Choroid plexus epithelial cell (primary cell): ENCODE data around the gene ST6GALNAC1.

Experiments used
- DNase-seq: peaks from one replicate; pipeline ENCODE4 v3.0.0-alpha.2; 2010; ENCODE audit warnings: low read depth
- H3K4me3 ChIP-seq: 2 replicates; pipeline ENCODE4 v1.5.1; 2011; ENCODE audit warnings: low read depth, mild to moderate bottlenecking, control low read depth, low read length, moderate library complexity
- TF ChIP-seq, protein P1 (sequence below): conservative IDR thresholded peaks from 2 replicates; pipeline ENCODE4 v1.5.1; 2011; ENCODE audit warnings: low read depth, mild to moderate bottlenecking, control low read depth, inconsistent platforms, low read length, moderate library complexity

Gene ST6GALNAC1

DNA sequence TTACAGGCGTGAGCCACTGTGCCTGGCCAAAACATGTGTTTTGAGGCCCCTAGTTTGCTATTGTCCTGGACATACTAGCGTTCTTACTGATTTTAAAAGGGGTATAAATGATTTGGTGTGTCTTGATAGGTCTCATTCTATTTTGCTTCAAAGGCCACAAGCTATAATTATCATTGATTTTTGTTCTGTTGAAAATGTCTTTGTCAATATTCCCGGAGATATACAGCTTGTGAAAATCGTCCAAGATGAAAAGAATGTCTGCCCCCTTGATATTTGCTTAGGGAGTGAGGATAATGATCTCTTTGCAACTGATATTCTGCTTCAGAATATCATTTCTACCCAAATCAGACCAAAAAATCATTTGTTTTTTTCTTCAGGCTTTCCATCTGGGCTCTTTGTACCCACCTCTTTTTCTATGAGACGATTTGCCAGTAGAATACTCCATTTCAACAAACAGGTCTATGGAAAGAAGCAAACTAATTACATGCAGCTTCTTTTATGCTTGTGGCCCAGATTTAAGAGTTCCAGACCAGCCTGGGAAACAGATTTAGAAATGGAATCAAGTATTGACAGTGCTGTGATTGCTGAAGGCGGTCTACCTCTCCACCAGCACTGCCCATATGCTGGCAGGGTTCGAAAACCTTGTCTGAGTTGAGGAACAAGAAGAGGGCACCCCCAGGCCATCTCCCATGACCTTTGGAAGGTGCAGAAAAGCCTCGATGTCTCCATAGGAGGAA lies 14.1 kb upstream of the ST6GALNAC1 start:
- DNase-seq, result no peak
- TF ChIP-seq, protein P1, sequence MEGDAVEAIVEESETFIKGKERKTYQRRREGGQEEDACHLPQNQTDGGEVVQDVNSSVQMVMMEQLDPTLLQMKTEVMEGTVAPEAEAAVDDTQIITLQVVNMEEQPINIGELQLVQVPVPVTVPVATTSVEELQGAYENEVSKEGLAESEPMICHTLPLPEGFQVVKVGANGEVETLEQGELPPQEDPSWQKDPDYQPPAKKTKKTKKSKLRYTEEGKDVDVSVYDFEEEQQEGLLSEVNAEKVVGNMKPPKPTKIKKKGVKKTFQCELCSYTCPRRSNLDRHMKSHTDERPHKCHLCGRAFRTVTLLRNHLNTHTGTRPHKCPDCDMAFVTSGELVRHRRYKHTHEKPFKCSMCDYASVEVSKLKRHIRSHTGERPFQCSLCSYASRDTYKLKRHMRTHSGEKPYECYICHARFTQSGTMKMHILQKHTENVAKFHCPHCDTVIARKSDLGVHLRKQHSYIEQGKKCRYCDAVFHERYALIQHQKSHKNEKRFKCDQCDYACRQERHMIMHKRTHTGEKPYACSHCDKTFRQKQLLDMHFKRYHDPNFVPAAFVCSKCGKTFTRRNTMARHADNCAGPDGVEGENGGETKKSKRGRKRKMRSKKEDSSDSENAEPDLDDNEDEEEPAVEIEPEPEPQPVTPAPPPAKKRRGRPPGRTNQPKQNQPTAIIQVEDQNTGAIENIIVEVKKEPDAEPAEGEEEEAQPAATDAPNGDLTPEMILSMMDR, result no peak

DNA sequence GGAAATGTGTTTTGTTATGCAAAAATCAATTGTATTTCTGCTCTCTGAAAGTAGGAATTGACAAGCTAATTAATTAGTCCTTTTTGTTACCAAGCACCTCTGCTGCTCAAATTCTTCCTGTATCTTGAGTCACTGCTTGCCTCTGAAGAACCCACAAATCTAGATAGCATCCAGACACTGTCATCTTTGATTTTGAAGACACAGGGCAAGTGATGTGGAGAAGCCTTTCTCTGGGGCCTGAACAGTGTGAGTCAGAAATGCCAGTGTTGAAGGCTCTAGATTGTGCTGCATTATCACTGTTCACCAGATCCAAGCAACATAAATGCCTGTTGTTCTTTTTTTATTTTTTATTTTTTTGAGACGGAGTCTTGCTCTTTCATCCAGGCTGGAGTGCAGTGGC lies 10.9 kb upstream of the ST6GALNAC1 start:
- DNase-seq, result no peak
- TF ChIP-seq, protein P1, result no peak
- H3K4me3 ChIP-seq, result no peak overlapping the region

More for the DNA sequence above, 14.1 kb upstream of the ST6GALNAC1 start:
- H3K4me3 ChIP-seq, result no peak overlapping the region

DNA sequence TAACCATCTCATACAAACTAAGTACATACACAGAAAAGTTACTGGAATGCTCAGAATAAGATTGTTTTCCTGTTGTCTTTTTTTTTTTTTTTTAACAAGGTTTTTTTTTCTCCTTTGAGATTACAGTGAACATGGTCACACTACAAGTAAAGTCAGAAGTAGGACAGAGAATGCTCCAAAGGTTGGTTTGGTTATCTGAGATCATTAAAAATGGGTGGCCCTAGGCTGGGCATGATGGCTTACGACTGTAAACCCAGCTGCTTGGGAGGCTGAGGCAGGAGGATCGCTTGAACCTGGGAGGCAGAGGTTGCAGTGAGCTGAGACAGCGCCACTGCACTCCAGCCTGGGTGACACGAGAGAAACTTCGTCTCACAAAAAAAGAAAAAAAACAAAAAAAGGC lies 6.9 kb upstream of the ST6GALNAC1 start:
- DNase-seq, result no peak
- TF ChIP-seq, protein P1, result no peak
- no peak overlapping the region for H3K4me3 ChIP-seq

DNA sequence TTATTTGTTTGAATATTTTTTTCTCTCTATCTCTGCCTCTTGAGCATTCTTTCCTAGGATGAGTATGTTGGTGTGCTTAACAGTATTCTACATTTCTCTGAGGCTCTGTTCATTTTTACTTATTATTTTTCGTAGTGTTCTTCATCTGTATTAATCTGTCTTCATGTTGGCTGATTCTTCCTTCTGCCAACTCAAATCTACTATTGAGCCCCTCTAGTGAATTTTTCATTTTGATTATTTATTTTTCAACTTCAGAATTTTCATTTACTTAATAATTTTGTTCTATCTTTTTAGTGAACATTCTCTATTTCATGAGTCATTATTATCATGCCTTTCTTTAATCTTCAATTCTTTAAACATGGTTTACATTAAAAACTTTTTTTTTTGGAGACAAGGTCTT lies 3.2 kb upstream of the ST6GALNAC1 start:
- TF ChIP-seq, protein P1, result no peak
- no peak overlapping the region for H3K4me3 ChIP-seq
- no peak for DNase-seq

DNA sequence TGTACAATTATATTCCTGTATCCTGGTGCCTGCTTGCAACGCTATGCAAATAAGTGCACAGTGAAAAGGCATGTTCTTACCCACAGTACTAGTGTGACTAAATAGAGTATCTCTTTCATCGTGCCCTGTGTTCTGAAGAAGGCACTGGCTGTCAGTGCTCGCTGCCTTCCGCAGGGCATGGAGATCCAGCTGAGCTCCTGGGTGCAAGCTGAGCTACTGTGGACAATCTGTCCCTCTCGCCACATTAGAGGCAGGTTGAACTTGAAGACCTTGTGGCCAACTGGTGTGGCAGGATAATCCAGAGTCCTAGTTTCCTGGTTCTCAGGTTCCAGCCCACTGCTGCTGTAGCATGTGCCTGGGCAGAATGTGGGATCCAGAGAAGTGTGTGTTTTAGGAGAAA lies 1.9 kb upstream of the ST6GALNAC1 start:
- no peak for DNase-seq
- no peak overlapping the region for H3K4me3 ChIP-seq
- TF ChIP-seq, protein P1, result no peak

DNA sequence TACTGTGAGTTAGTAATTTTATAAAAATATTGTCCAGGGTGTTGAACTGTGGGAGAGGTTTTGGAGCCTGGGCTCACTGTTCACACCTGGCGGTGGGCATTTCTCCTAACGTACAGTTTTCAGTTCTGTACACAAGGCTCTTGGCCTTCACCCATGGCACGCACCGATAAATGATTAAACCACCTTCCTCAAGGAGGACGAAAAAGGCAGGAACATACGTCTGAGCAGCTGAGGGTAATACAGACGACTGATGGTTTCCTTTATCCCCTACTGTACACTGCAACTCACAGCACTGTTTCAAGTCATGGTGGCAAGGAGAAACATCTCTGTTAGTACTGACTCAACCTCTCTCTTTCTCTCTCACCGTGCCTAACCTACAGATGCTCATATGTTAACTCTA lies 1.4 kb upstream of the ST6GALNAC1 start:
- H3K4me3 ChIP-seq, result no peak overlapping the region
- TF ChIP-seq, protein P1, result no peak
- no peak for DNase-seq

DNA sequence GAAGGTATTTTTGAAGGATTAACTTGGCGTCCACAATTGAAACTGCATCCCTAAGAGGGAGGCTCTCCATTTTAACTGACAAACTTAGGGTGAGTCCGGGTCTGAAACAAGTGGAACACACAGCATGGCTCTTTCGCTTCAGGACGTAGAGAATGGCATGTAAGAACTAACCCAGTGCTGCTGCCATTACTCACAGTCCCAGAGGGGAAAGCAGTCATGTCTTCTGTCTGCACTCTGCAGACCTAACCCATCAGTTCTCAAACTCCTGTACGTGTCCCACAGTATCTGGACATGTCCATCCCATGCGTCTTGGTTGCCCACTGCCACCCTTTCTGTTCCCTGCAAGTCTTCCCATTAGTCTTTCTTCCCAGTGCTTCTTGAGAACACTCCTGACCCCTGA lies 563 bp downstream of the ST6GALNAC1 start:
- DNase-seq, result no peak
- H3K4me3 ChIP-seq, result no peak overlapping the region
- TF ChIP-seq, protein P1, result no peak
